K562 (cell line): ENCODE results near the gene CD84. TPM values are rescaled to one million over a fixed set of nuclear protein-coding genes. Genes with fewer than 3 reads are reported as not detected.

ENCODE experiments used
- CBX5 ChIP-seq: IDR thresholded peaks from 2 replicates; pipeline ENCODE4 v1.6.1; 2014; ENCODE audit warnings: low read depth, borderline replicate concordance
- CGGBP1 ChIP-seq: fragments of 250-450 bp; sonication (Bioruptor Pico); IDR thresholded peaks from 2 replicates; pipeline ENCODE4 v1.9.0; 2021; ENCODE audit warnings: mild to moderate bottlenecking
- FOXA3 ChIP-seq, 2 experiments: fragments of 450-650 bp in 1 of 2; sonication (generic) in 1 of 2; formaldehyde crosslinking; IDR thresholded peaks in 1 of 2; conservative IDR thresholded peaks in 1 of 2; 2 replicates each; pipeline versions ENCODE4 v1.4.0 to v1.8.0; 2020 to 2022; ENCODE audit warnings: mild to moderate bottlenecking in 2 of 2, missing genetic modification reagents in 1 of 2
- GABPA ChIP-seq: fragments of 200-800 bp; sonication (Bioruptor generic); conservative IDR thresholded peaks from 2 replicates; pipeline ENCODE4 v1.6.1; 2016; ENCODE audit warnings: low read depth, missing genetic modification characterization, missing compliant biosample characterization
- GATA2 ChIP-seq: sonication (generic); formaldehyde crosslinking; IDR thresholded peaks from 2 replicates; pipeline ENCODE4 v1.4.0; 2020; ENCODE audit warnings: mild to moderate bottlenecking, missing genetic modification reagents
- HCFC1 ChIP-seq: IDR thresholded peaks from 2 replicates; pipeline ENCODE4 v1.6.1; 2012; ENCODE audit warnings: low read depth, low read length, improper control_type of control experiment
- MIER1 ChIP-seq: fragments of 450-650 bp; IDR thresholded peaks from 2 replicates; pipeline ENCODE4 v1.6.1; 2016; ENCODE audit warnings: antibody characterized with exemption, mild to moderate bottlenecking, low read depth
- PYGO2 ChIP-seq: fragments of 450-650 bp; IDR thresholded peaks from 2 replicates; pipeline ENCODE4 v1.6.1; 2016; ENCODE audit warnings: mild to moderate bottlenecking, missing genetic modification characterization, moderate library complexity, missing compliant biosample characterization
- STAT5B ChIP-seq: fragments of 250-450 bp; sonication (Bioruptor Pico); IDR thresholded peaks from 2 replicates; pipeline ENCODE4 v1.8.0; 2021; ENCODE audit warnings: mild to moderate bottlenecking, inconsistent platforms
- TEAD2 ChIP-seq: fragments of 450-650 bp; IDR thresholded peaks from 2 replicates; pipeline ENCODE4 v1.6.1; 2016; ENCODE audit warnings: missing genetic modification characterization, control low read depth, missing compliant biosample characterization
- XRCC4 ChIP-seq: IDR thresholded peaks from one replicate; pipeline ENCODE4 v1.6.1; 2011; ENCODE audit not compliant: insufficient read depth, insufficient read length; ENCODE audit errors: extremely low read depth
- ZBTB1 ChIP-seq: sonication (generic); formaldehyde crosslinking; IDR thresholded peaks from 2 replicates; pipeline ENCODE4 v1.8.1; 2023; ENCODE audit warnings: missing genetic modification reagents, low read depth, mild to moderate bottlenecking, borderline replicate concordance
- ZBTB43 ChIP-seq: sonication (generic); formaldehyde crosslinking; IDR thresholded peaks from 2 replicates; pipeline ENCODE4 v1.8.0; 2023; ENCODE audit warnings: mild to moderate bottlenecking, missing genetic modification reagents
- ZBTB8A ChIP-seq: fragments of 450-650 bp; IDR thresholded peaks from 2 replicates; pipeline ENCODE4 v1.6.1; 2018; ENCODE audit warnings: mild to moderate bottlenecking, moderate library complexity; ENCODE audit not compliant: partially characterized antibody
- ZEB2 ChIP-seq: fragments of 450-650 bp; IDR thresholded peaks from 2 replicates; pipeline ENCODE4 v1.6.1; 2016
- ZFP30 ChIP-seq: fragments of 250-450 bp; sonication (Bioruptor Pico); IDR thresholded peaks from 2 replicates; pipeline ENCODE4 v1.8.0; 2022; ENCODE audit warnings: moderate library complexity, mild to moderate bottlenecking, inconsistent platforms, borderline replicate concordance
- polyA plus RNA-seq, 8 experiments: library from polyadenylated mRNA; depleted of rRNA in 4 of 8; stranded (reverse) in 5 of 8; unstranded in 3 of 8; fragments of >200 nt; fragmentation: Nextera tagmentation in 2 of 8; fragmentation: Illumina TruSeq in 1 of 8; extraction: Ambion mirVana in 2 of 8; extraction: Trizol in 1 of 8; gene quantifications; 2 replicates each; pipeline versions ENCODE4 v1.2.1 to v1.2.3, GENCODE V29; 2011 to 2014; ENCODE audit warnings: inconsistent platforms in 1 of 8, missing spikeins in 1 of 8
- total RNA-seq, 7 experiments: library from RNA; depleted of rRNA in 6 of 7; stranded (reverse); fragments of >200 nt in 6 of 7; fragmentation: Illumina TruSeq in 2 of 7; extraction: Trizol in 2 of 7; gene quantifications; 2 replicates each; pipeline versions ENCODE4 v1.2.1 to v1.2.3, GENCODE V29; 2011 to 2021; ENCODE audit warnings: low replicate concordance in 1 of 7
- TF ChIP-seq, protein P1 (sequence below): fragments of 450-650 bp; IDR thresholded peaks from 2 replicates; pipeline ENCODE4 v1.6.1; 2018; ENCODE audit warnings: mild to moderate bottlenecking, low read depth; ENCODE audit not compliant: partially characterized antibody
- TF ChIP-seq, protein P2 (sequence below): fragments of 250-450 bp; sonication (Bioruptor Pico); IDR thresholded peaks from 2 replicates; pipeline ENCODE4 v1.5.0; 2021; ENCODE audit warnings: mild to moderate bottlenecking, moderate library complexity

The CD84 gene
- total and polyA plus RNA-seq, 9 of the 15 experiments (the other 6 are each of a cell fraction or from before 2014, with no cell fraction given), result 0.82 to 6.8 (median 2.0) TPM

DNA sequence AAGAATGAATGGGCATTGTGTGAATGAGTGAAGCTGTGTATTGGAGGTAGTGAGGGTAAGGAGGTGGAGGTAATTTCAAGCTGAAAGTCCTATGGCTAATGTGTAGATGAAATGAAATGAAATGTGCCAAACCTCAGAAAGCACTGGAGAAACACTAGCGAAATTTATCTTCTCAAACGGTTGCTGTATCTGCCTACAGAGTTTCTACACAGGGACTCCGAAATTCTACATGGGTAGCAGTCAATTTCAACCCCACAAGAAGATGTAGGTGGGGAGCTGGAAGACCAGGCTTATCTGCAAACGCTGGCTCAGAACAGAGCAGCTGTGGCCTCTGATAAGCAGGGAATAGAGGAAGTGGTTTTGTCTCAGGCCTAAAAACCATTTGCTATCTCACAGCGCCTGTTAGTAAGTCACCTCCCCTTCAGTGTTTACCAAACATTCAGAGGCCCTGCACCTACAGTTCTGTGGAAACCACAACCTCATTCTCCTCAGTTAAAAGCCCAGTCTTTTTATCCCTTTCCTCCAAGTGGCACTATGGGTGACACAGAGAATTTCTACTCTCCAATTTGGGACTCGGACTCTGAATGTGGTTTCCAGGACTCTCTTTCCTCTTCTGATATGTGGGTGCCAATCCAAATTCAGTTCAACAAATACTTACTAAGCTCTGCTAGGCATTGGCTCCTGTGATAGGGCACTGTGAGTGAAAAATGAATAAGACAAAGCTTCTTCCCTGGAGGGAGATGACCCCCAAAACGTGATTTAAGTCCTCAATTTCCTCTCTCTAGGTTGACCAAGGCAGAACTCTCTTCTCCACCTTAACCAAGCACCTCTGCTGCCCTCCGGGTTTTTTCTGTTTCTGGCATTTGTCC is 39.1 kb downstream of the CD84 start (continued):
- TF ChIP-seq, protein P1, sequence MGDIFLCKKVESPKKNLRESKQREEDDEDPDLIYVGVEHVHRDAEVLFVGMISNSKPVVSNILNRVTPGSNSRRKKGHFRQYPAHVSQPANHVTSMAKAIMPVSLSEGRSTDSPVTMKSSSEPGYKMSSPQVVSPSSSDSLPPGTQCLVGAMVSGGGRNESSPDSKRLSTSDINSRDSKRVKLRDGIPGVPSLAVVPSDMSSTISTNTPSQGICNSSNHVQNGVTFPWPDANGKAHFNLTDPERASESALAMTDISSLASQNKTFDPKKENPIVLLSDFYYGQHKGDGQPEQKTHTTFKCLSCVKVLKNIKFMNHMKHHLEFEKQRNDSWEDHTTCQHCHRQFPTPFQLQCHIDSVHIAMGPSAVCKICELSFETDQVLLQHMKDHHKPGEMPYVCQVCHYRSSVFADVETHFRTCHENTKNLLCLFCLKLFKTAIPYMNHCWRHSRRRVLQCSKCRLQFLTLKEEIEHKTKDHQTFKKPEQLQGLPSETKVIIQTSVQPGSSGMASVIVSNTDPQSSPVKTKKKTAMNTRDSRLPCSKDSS, result no peak
- TF ChIP-seq GABPA (tag) (peak; percentile 83), XRCC4 (no peak), PYGO2 (tag) (peak; percentile 99), ZFP30 (CRISPR knock-in tag) (no peak), HCFC1 (no peak), MIER1 (peak; percentile 44; the same call in 1 of the 2 replicates), GATA2 (CRISPR knock-in tag) (peak; percentile 100), FOXA3 (CRISPR knock-in tag; conservative IDR thresholded peaks at IDR 0.05 in 1 of 2, IDR thresholded peaks at IDR 0.05 in 1 of 2) (peak; percentile 96), ZBTB1 (no peak), TEAD2 (tag) (no peak), ZBTB8A (no peak), ZBTB43 (CRISPR knock-in tag) (0 out of 2 replicates have a peak, but pooled peaks have one; percentile 35), STAT5B (no peak), CBX5 (peak; percentile 64), CGGBP1 (CRISPR knock-in tag) (no peak), ZEB2 (peak; percentile 90; the same call in 1 of the 2 replicates)
- TF ChIP-seq, protein P2, sequence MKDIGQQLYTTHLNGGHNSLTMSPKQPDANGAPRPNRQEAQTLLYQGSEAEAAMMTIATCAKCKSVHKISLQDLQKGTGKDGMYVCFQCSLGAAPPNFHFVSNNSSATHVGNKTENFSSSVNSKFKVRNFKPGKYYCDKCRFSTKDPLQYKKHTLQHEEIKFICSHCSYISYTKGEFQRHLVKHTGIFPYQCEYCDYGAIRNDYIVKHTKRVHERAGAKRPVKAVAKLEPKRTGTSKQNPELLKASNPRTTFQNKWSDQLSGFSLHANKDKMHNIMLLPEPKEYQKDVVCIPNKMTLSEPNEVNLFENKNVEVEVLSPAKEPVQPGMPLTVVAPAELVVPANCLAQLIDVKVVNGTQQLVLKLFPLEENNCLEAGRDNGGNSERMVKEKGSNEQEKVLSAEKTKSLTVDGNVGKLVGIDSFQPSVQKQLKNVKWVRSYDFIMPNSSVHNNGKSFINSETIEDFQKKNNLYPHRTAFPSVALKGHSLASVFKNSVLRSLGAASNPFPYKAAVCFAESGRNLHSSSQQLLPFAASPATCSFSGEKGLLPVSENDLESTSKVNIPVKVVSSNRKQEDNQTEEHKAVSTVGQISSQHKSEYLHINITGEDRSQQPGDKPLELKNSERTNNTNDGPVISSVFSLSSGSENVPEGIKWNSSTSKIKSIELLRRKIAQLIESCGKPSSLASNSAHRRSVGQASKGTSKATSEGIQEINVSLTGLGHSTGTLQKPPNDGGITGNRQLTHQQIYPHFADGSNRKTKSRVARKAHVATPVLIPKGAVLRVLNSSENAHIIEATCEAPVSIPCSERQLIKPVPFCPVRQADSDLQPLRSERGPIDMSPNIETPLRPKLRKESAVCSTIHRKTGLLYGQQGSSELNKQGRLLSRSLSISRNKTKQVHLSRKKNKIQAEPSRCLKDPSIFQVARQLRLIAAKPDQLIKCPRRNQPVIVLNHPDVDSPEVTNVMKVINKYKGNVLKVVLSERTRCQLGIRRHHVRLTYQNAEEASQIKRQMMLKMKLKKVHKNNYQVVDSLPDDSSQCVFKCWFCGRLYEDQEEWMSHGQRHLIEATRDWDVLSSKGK, result no peak
